ENCODE results near the gene CRABP1.
A peak's percentile ranks its signal among the peaks of the same experiment; 100 is the strongest.

Gene CRABP1

GRCh38 chr15:78335985-78336384, 4.2 kb upstream of the CRABP1 start:
- Histone ChIP-seq H3K9me3 (ENCODE audit: low read length) (no peaks in the 10 kb centered on the region), H3K4me1 (ENCODE audit: insufficient read depth, low read length) (no peaks in the 10 kb centered on the region), H3K27me3 (ENCODE audit: control insufficient read depth in 1 of 2, insufficient read depth in 2 of 2, low read length in 2 of 2) (peaks cover 16 to 25% of the 10 kb centered on the region in 2 donors), H3K27ac (ENCODE audit: low read depth, low read length) (no peak overlapping the region), H3K4me3 (ENCODE audit: low read depth in 1 of 2, low read length in 2 of 2) (no peak overlapping the region), H3K36me3 (ENCODE audit: insufficient read depth, low read length) (no peaks in the 10 kb centered on the region), H3K9ac (ENCODE audit: low read length) (no peak overlapping the region)

- H3K4me3 ChIP-seq (ENCODE audit: low read depth in 1 of 2, low read length in 2 of 2), result no peak overlapping the region
- H3K36me3 ChIP-seq (ENCODE audit: insufficient read depth, low read length), result no peaks in the 10 kb centered on the region
- no peaks in the 10 kb centered on the region for H3K9me3 ChIP-seq (ENCODE audit: low read length)
- H3K4me1 ChIP-seq (ENCODE audit: insufficient read depth, low read length), result no peaks in the 10 kb centered on the region
- H3K9ac ChIP-seq (ENCODE audit: low read length), result no peak overlapping the region
- no peak overlapping the region for H3K27ac ChIP-seq (ENCODE audit: low read depth, low read length)
- peaks cover 20 to 36% of the 10 kb centered on the region in 2 donors for H3K27me3 ChIP-seq (ENCODE audit: control insufficient read depth in 1 of 2, insufficient read depth in 2 of 2, low read length in 2 of 2)
These were observed 1.4 kb upstream of the CRABP1 start for GRCh38 chr15:78338781-78339180.

DNA sequence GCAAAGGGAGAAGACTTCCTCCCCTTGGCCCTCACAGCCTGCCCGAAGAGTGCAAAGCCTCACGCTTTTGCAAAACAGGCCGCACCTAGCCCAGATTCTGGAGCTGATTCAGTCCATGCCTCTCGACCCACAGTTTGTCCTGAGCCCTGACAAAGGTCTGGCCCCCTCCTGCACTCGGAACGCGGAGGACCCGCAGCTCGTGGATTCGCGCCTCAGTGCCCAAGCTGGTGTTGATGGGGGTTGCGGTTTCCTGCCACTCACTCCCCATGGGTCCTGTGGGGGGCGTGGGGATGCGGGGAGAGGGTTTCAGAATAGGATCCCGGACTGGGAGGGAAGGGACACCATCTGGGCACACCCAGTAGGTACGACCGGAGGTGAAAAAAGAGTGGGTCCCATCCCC, 594 bp upstream of the CRABP1 start:
- Histone ChIP-seq H3K9me3 (ENCODE audit: low read length) (no peaks in the 10 kb centered on the region), H3K4me3 (ENCODE audit: low read depth in 1 of 2, low read length in 2 of 2) (no peak overlapping the region), H3K4me1 (ENCODE audit: insufficient read depth, low read length) (no peaks in the 10 kb centered on the region), H3K9ac (ENCODE audit: low read length) (no peak overlapping the region), H3K27me3 (ENCODE audit: control insufficient read depth in 1 of 2, insufficient read depth in 2 of 2, low read length in 2 of 2) (peaks cover 20 to 36% of the 10 kb centered on the region in 2 donors), H3K36me3 (ENCODE audit: insufficient read depth, low read length) (no peaks in the 10 kb centered on the region), H3K27ac (ENCODE audit: low read depth, low read length) (no peak overlapping the region)

DNA sequence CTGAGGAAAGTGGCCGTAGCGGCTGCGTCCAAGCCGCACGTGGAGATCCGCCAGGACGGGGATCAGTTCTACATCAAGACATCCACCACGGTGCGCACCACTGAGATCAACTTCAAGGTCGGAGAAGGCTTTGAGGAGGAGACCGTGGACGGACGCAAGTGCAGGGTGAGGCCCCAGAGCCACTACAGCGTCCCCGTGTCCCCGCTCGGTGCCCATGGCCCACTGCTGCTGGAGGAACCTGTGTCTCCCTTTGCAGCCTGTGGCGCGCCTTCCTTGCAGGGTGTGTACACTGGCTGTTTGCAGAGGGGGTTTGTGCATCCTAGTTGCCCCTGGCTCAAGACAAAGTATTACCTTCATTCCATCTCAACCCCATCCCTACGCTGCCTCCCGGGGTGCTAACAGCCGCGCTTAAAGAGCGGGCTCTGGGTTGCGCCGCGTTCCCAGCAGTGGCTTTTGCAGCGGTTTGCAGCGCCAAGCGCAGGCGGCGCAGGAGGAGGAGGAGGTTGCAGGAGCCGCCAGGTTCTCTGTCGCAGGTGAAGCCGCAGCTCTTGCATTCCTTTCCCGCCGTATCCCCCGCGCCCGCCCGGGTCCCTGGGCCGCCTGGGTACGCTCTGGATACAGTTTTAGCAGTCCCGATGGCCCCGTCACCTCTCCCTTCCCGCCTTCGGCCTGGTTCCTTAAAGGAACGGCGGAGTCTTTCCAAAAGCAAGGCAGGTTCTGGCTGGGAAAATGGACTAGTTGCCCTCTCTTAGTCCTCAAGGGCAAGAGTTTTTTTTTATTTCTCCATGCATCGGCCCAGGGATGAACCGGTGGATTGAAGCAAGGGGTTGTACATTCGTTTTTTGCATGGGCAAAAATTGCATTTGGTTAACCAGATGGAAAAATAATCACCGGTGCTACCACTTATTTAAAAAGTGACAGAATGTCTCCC, 1.2 kb downstream of the CRABP1 start:
- Histone ChIP-seq H3K9me3 (ENCODE audit: low read length) (no peaks in the 10 kb centered on the region), H3K9ac (ENCODE audit: low read length) (no peak overlapping the region), H3K27ac (ENCODE audit: low read depth, low read length) (no peak overlapping the region), H3K36me3 (ENCODE audit: insufficient read depth, low read length) (no peaks in the 10 kb centered on the region), H3K27me3 (ENCODE audit: control insufficient read depth in 1 of 2, insufficient read depth in 2 of 2, low read length in 2 of 2) (peaks cover 20 to 36% of the 10 kb centered on the region in 2 donors), H3K4me3 (ENCODE audit: low read depth in 1 of 2, low read length in 2 of 2) (peak overlapping the region in 1 of 2 donors; percentile 7), H3K4me1 (ENCODE audit: insufficient read depth, low read length) (no peaks in the 10 kb centered on the region)

GRCh38 chr15:78342021-78342420, 1.9 kb downstream of the CRABP1 start:
- no peak overlapping the region for H3K4me3 ChIP-seq (ENCODE audit: low read depth in 1 of 2, low read length in 2 of 2)
- H3K9me3 ChIP-seq (ENCODE audit: low read length), result no peaks in the 10 kb centered on the region
- no peaks in the 10 kb centered on the region for H3K4me1 ChIP-seq (ENCODE audit: insufficient read depth, low read length)
- no peak overlapping the region for H3K9ac ChIP-seq (ENCODE audit: low read length)
- H3K27ac ChIP-seq (ENCODE audit: low read depth, low read length), result no peak overlapping the region
- H3K27me3 ChIP-seq (ENCODE audit: control insufficient read depth in 1 of 2, insufficient read depth in 2 of 2, low read length in 2 of 2), result peaks cover 20 to 36% of the 10 kb centered on the region in 2 donors
- no peaks in the 10 kb centered on the region for H3K36me3 ChIP-seq (ENCODE audit: insufficient read depth, low read length)

DNA sequence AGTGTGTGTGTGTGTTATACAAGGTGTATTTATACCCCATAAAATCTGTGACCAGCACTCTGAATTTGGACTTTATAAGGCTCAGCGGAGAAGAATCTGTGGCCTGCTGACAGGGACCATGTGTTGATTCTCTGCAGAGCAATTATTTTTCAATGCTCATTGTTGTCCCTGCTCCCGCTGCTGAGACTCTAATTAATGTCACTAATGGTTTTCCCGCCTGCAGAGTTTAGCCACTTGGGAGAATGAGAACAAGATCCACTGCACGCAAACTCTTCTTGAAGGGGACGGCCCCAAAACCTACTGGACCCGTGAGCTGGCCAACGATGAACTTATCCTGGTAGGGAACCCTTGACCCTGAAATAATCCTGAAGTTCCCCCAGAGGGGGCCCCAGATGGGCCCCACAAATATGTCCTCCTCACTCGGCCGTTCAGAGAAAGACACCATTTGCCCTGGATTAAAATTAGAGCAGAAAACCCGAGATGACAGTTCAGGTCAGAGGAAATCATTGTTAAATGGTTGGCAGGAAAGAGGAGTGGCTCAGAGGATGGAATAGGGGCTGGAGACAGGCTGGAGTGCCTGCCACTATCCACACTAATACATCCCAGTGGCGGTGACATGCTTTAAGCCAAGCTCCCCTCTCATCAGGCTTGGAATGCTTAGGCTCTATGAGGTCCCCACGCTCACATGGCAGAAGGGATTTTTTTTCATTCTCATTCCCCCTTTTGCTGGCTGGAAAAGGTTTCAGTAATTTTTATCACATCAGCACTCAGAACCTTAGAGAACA, 3.3 kb downstream of the CRABP1 start:
- Histone ChIP-seq H3K4me1 (ENCODE audit: insufficient read depth, low read length) (peaks cover 6% of the 10 kb centered on the region), H3K27ac (ENCODE audit: low read depth, low read length) (no peak overlapping the region), H3K9me3 (ENCODE audit: low read length) (no peaks in the 10 kb centered on the region), H3K9ac (ENCODE audit: low read length) (no peak overlapping the region), H3K27me3 (ENCODE audit: control insufficient read depth in 1 of 2, insufficient read depth in 2 of 2, low read length in 2 of 2) (peaks cover 20 to 28% of the 10 kb centered on the region in 2 donors), H3K36me3 (ENCODE audit: insufficient read depth, low read length) (no peaks in the 10 kb centered on the region), H3K4me3 (ENCODE audit: low read depth in 1 of 2, low read length in 2 of 2) (no peak overlapping the region)

- peaks cover 8 to 15% of the 10 kb centered on the region in 2 donors for H3K27me3 ChIP-seq (ENCODE audit: control insufficient read depth in 1 of 2, insufficient read depth in 2 of 2, low read length in 2 of 2)
- H3K4me3 ChIP-seq (ENCODE audit: low read depth in 1 of 2, low read length in 2 of 2), result no peak overlapping the region
- H3K27ac ChIP-seq (ENCODE audit: low read depth, low read length), result no peak overlapping the region
- H3K4me1 ChIP-seq (ENCODE audit: insufficient read depth, low read length), result peaks cover 10% of the 10 kb centered on the region
- no peaks in the 10 kb centered on the region for H3K36me3 ChIP-seq (ENCODE audit: insufficient read depth, low read length)
- no peaks in the 10 kb centered on the region for H3K9me3 ChIP-seq (ENCODE audit: low read length)
- H3K9ac ChIP-seq (ENCODE audit: low read length), result no peak overlapping the region
These were observed 5.4 kb downstream of the CRABP1 start for GRCh38 chr15:78345396-78346125.

DNA sequence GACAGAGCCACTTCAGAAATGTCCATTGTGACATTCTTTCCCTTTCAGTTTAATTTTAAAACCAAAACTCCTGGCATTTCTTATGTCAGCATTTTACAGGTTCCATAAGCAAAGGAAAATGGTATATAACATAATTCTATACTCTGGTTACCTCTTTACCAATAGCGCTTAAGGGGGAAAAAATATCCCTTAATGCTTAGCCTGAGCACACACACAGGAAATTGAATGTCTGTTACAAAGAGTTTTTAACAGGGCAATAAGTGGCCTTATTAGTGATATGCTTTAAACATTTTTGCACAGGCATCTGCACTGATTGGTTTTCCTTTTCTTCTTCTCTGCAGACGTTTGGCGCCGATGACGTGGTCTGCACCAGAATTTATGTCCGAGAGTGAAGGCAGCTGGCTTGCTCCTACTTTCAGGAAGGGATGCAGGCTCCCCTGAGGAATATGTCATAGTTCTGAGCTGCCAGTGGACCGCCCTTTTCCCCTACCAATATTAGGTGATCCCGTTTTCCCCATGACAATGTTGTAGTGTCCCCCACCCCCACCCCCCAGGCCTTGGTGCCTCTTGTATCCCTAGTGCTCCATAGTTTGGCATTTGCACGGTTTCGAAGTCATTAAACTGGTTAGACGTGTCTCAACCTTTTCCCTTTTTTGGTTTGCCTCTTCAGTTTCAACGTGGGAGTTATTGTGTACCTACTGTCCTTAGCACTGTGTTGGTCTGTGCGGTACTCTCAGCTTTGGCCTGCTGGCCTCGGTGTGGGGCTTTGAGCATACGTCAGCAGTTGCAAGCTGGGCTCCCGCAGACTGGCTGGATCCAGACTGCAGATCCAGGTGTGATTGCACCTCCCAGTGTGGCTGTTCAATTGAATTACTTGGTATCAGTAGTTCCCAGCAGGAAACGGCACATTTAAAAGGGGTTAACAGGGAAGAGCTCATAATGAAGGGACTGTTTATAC, 7.7 kb downstream of the CRABP1 start:
- Histone ChIP-seq H3K4me1 (ENCODE audit: insufficient read depth, low read length) (peaks cover 10% of the 10 kb centered on the region), H3K27me3 (ENCODE audit: control insufficient read depth in 1 of 2, insufficient read depth in 2 of 2, low read length in 2 of 2) (no peaks in the 10 kb centered on the region), H3K9ac (ENCODE audit: low read length) (no peak overlapping the region), H3K4me3 (ENCODE audit: low read depth in 1 of 2, low read length in 2 of 2) (no peak overlapping the region), H3K36me3 (ENCODE audit: insufficient read depth, low read length) (no peaks in the 10 kb centered on the region), H3K27ac (ENCODE audit: low read depth, low read length) (peak overlapping the region; percentile 52), H3K9me3 (ENCODE audit: low read length) (no peaks in the 10 kb centered on the region)

- H3K27me3 ChIP-seq (ENCODE audit: control insufficient read depth in 1 of 2, insufficient read depth in 2 of 2, low read length in 2 of 2), result no peaks in the 10 kb centered on the region
- H3K4me1 ChIP-seq (ENCODE audit: insufficient read depth, low read length), result peaks cover 10% of the 10 kb centered on the region
- H3K9me3 ChIP-seq (ENCODE audit: low read length), result no peaks in the 10 kb centered on the region
- no peak overlapping the region for H3K9ac ChIP-seq (ENCODE audit: low read length)
- no peak overlapping the region for H3K27ac ChIP-seq (ENCODE audit: low read depth, low read length)
- H3K4me3 ChIP-seq (ENCODE audit: low read depth in 1 of 2, low read length in 2 of 2), result no peak overlapping the region
- no peaks in the 10 kb centered on the region for H3K36me3 ChIP-seq (ENCODE audit: insufficient read depth, low read length)
These were observed 9.9 kb downstream of the CRABP1 start for GRCh38 chr15:78350058-78350457.

DNA sequence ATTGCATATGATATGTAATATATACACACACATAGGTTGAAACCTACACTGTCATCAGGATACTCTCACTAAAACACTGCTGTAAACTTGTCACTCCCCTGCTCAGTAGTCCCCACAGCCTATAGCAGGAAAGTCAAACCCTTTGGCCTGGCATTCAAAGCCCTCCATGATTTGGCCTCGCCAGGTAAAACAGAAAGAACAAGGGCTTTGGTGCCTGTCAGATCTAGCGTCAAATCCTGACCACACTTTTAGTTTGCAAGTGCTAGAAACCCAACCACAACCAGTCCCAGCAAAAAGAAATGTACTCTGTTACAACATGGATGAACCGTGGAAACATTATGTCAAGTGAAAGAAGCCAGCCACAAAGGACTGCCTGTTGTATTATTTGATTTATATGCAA, 11.4 kb downstream of the CRABP1 start:
- Histone ChIP-seq H3K9ac (ENCODE audit: low read length) (no peak overlapping the region), H3K36me3 (ENCODE audit: insufficient read depth, low read length) (no peaks in the 10 kb centered on the region), H3K4me1 (ENCODE audit: insufficient read depth, low read length) (peaks cover 10% of the 10 kb centered on the region), H3K27ac (ENCODE audit: low read depth, low read length) (no peak overlapping the region), H3K27me3 (ENCODE audit: control insufficient read depth in 1 of 2, insufficient read depth in 2 of 2, low read length in 2 of 2) (no peaks in the 10 kb centered on the region), H3K4me3 (ENCODE audit: low read depth in 1 of 2, low read length in 2 of 2) (no peak overlapping the region), H3K9me3 (ENCODE audit: low read length) (no peaks in the 10 kb centered on the region)
